PC-3 (cell line): Measurements from ENCODE around the gene FLT1. TPM values are rescaled to one million over a fixed set of nuclear protein-coding genes. Genes with fewer than 3 reads are reported as not detected.

Experiments used
- ATAC-seq: fragments of 200-7000 bp; cut with Tn5 transposase; 2 replicates; pipeline ENCODE4 v1.9.1; 2020; ENCODE audit warnings: mild to moderate bottlenecking, moderate library complexity
- BruUV-seq: library from RNA; stranded (reverse); fragments of 400-500 nt; replicated peaks from 2 replicates; lab custom pipeline; 2021; lab: Mats Ljungman, UMichigan
- CTCF ChIA-PET: fragments of 300-600 bp; sonication (Branson Sonifier 250); formaldehyde crosslinking; loops from one replicate; lab custom pipeline; 2022; ENCODE audit warnings: antibody characterized with exemption; lab: Charles Lee
- POLR2A ChIA-PET: fragments of 300-600 bp; sonication (Branson Sonifier 250); formaldehyde crosslinking; loops from one replicate; lab custom pipeline; 2022; ENCODE audit warnings: antibody characterized with exemption; ENCODE audit not compliant: unreplicated experiment; lab: Charles Lee
- DNase-seq: peaks from one replicate; pipeline ENCODE4 v3.0.0-alpha.2; 2015
- H2AFZ ChIP-seq: fragments of 300-600 bp; sonication (generic); 2 replicates; pipeline ENCODE4 v1.6.0; 2016; ENCODE audit warnings: antibody characterized with exemption, low read length
- H3F3A ChIP-seq: fragments of 300-600 bp; sonication (generic); one replicate; pipeline ENCODE4 v1.6.0; 2017; ENCODE audit warnings: antibody characterized with exemption, low read length, control low read depth, mild to moderate bottlenecking; ENCODE audit not compliant: unreplicated experiment
- H3K27ac ChIP-seq: fragments of 300-600 bp; sonication (generic); 2 replicates; pipeline ENCODE4 v1.5.1; 2016; ENCODE audit warnings: mild to moderate bottlenecking, low read length
- H3K27me3 ChIP-seq: fragments of 300-600 bp; sonication (generic); 2 replicates; pipeline ENCODE4 v1.6.1; 2016; ENCODE audit warnings: low read length, mixed read lengths
- H3K36me3 ChIP-seq: fragments of 300-600 bp; sonication (generic); 2 replicates; pipeline ENCODE4 v1.6.1; 2016; ENCODE audit warnings: low read depth, mixed run types, low read length, mixed read lengths
- H3K4me1 ChIP-seq: fragments of 300-600 bp; sonication (generic); 2 replicates; pipeline ENCODE4 v1.5.1; 2016; ENCODE audit warnings: low read length; ENCODE audit not compliant: insufficient read depth
- H3K4me2 ChIP-seq: fragments of 300-600 bp; sonication (generic); 2 replicates; pipeline ENCODE4 v1.6.0; 2016; ENCODE audit warnings: low read length
- H3K4me3 ChIP-seq: fragments of 300-600 bp; sonication (generic); 2 replicates; pipeline ENCODE4 v1.5.1; 2016; ENCODE audit warnings: mild to moderate bottlenecking, low read length, mixed read lengths
- H3K79me2 ChIP-seq: fragments of 300-600 bp; sonication (generic); 2 replicates; pipeline ENCODE4 v1.6.1; 2017; ENCODE audit warnings: low read length, mixed read lengths
- H3K9ac ChIP-seq: fragments of 300-600 bp; sonication (generic); 2 replicates; pipeline ENCODE4 v1.6.0; 2016; ENCODE audit warnings: mild to moderate bottlenecking, low read length
- H3K9me2 ChIP-seq: fragments of 300-600 bp; sonication (generic); replicated peaks from 2 replicates; pipeline ENCODE4 v1.6.1; 2016; ENCODE audit warnings: mixed run types, low read length, mixed read lengths
- H3K9me3 ChIP-seq: fragments of 300-600 bp; sonication (generic); 2 replicates; pipeline ENCODE4 v1.6.1; 2016; ENCODE audit warnings: low read length, mixed read lengths
- H4K20me1 ChIP-seq: fragments of 300-600 bp; sonication (generic); 2 replicates; pipeline ENCODE4 v1.6.1; 2016; ENCODE audit warnings: low read length, mixed read lengths
- EZH2 ChIP-seq: fragments of 300-600 bp; sonication (generic); IDR thresholded peaks from one replicate; pipeline ENCODE4 v1.6.1; 2017; ENCODE audit warnings: antibody characterized with exemption, mild to moderate bottlenecking, low read length; ENCODE audit not compliant: unreplicated experiment
- EZH2phosphoT487 ChIP-seq: fragments of 300-600 bp; sonication (generic); IDR thresholded peaks from 2 replicates; pipeline ENCODE4 v1.6.1; 2018; ENCODE audit warnings: mild to moderate bottlenecking, antibody characterized with exemption, low read length, borderline replicate concordance
- intact Hi-C: fragments of 100-400 bp; cut with micrococcal nuclease; formaldehyde crosslinking; loops from 2 replicates; pipeline ENCODE4 v1.9.0; 2023
- total RNA-seq: library from RNA; depleted of rRNA; stranded (reverse); fragments of >200 nt; gene quantifications from 2 replicates; pipeline ENCODE4 v1.2.3, GENCODE V29; 2014
- TF ChIP-seq, protein P1 (sequence below): fragments of 300-600 bp; sonication (generic); conservative IDR thresholded peaks from 2 replicates; pipeline ENCODE4 v1.5.1; 2017; ENCODE audit warnings: antibody characterized with exemption, low read depth, mild to moderate bottlenecking, low read length

FLT1 gene
- total RNA-seq, 1 experiment from 2014 or later: 1.2 TPM

DNA sequence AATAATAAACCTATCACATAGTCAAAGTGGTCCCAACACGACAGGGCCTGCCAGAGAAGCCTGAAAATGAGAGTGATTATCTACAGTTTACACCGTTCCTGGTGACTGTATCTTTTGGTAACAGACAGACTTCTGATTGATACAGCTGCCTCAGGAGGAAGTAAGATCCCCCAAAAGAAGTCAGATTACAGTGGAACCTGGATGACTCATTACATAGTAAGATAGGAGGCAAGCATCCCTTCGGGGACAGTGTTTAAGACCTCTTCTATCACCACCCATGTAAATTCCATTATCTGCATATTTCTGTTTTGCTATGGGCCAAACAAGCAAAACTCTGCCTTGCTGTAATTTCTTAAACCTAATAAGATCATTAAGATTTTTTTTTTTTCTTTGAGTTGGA, 44.0 kb upstream of the FLT1 start:
- no peak overlapping the region for H3K9ac ChIP-seq
- H2AFZ ChIP-seq: no peak overlapping the region
- H3F3A ChIP-seq: no peaks in the 10 kb centered on the region
- ATAC-seq (no peak), DNase-seq (no peak)
- BruUV-seq: no TSS peak
- no peaks in the 10 kb centered on the region for H3K36me3 ChIP-seq
- no peaks in the 10 kb centered on the region for H3K9me3 ChIP-seq
- POLR2A ChIA-PET: no interaction called here
- CTCF ChIA-PET: no interaction called here
- intact Hi-C loops: no loop called here
- H4K20me1 ChIP-seq: no peaks in the 10 kb centered on the region
- H3K27me3 ChIP-seq: peaks cover 16% of the 10 kb centered on the region
- no peaks in the 10 kb centered on the region for H3K9me2 ChIP-seq
- H3K4me1 ChIP-seq: no peaks in the 10 kb centered on the region
- H3K79me2 ChIP-seq: no peaks in the 10 kb centered on the region
- H3K4me3 ChIP-seq: no peak overlapping the region
- TF ChIP-seq, protein P1, sequence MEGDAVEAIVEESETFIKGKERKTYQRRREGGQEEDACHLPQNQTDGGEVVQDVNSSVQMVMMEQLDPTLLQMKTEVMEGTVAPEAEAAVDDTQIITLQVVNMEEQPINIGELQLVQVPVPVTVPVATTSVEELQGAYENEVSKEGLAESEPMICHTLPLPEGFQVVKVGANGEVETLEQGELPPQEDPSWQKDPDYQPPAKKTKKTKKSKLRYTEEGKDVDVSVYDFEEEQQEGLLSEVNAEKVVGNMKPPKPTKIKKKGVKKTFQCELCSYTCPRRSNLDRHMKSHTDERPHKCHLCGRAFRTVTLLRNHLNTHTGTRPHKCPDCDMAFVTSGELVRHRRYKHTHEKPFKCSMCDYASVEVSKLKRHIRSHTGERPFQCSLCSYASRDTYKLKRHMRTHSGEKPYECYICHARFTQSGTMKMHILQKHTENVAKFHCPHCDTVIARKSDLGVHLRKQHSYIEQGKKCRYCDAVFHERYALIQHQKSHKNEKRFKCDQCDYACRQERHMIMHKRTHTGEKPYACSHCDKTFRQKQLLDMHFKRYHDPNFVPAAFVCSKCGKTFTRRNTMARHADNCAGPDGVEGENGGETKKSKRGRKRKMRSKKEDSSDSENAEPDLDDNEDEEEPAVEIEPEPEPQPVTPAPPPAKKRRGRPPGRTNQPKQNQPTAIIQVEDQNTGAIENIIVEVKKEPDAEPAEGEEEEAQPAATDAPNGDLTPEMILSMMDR: no peak
- TF ChIP-seq EZH2 (no peak), EZH2phosphoT487 (no peak)
- no peak overlapping the region for H3K27ac ChIP-seq
- no peak overlapping the region for H3K4me2 ChIP-seq

DNA sequence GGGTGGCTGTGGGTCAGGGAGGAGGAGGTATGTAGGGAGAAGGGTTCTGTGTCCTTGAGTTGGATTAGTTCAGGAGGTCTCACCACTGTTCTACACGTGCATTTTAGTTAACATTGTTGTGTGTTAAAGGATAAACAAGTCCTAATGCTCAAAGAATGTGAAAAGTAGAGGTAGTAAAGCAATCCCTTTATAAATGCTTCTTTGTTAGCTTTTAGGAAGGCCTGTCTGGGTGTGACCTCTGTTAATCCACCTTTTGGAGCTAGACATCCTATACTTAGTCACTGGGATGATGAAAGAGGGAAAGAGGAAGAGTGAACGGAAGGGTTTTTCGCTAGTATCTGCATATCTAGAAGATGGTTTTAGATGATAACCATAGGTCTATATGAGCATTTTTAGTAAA, 42.2 kb upstream of the FLT1 start:
- POLR2A ChIA-PET: no interaction called here
- Histone ChIP-seq H3K4me3 (no peak overlapping the region), H3K9ac (no peak overlapping the region), H2AFZ (no peak overlapping the region), H3K36me3 (no peaks in the 10 kb centered on the region), H3K9me3 (no peaks in the 10 kb centered on the region), H3K9me2 (no peaks in the 10 kb centered on the region), H3K4me2 (no peak overlapping the region), H3F3A (no peaks in the 10 kb centered on the region), H3K27me3 (peaks cover 18% of the 10 kb centered on the region), H4K20me1 (no peaks in the 10 kb centered on the region), H3K79me2 (no peaks in the 10 kb centered on the region), H3K27ac (no peak overlapping the region), H3K4me1 (no peaks in the 10 kb centered on the region)
- DNase-seq: no peak
- BruUV-seq: no TSS peak
- intact Hi-C loops: no loop called here
- CTCF ChIA-PET: no interaction called here
- ATAC-seq: no peak
- TF ChIP-seq EZH2phosphoT487 (no peak), EZH2 (no peak)
- TF ChIP-seq, protein P1: no peak

DNA sequence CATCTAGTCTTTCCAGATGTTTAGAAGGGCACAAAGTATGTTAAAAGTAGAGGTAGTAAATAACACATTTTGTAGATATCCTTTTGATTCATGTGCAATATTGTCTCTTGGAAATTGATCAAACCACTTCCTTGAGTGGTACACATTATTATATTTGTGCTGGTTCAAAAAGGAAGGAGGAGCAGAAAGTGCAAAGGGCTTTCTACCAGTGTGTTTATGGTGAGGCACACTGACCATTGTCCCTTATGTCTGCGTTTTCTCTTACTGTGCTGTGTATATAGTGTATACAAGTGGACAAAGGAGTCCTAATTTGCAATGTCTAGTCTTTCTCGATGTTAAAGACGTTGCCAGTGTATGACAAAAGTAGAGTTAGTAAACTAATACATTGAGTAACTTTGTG, 41.4 kb upstream of the FLT1 start:
- Histone ChIP-seq H3K79me2 (no peaks in the 10 kb centered on the region), H3K4me3 (no peak overlapping the region), H3K9me2 (no peaks in the 10 kb centered on the region), H3K4me1 (no peaks in the 10 kb centered on the region), H3K9ac (no peak overlapping the region), H2AFZ (no peak overlapping the region), H3K27ac (no peak overlapping the region), H4K20me1 (no peaks in the 10 kb centered on the region), H3K27me3 (peaks cover 24% of the 10 kb centered on the region), H3K4me2 (no peak overlapping the region), H3K9me3 (no peaks in the 10 kb centered on the region), H3F3A (no peaks in the 10 kb centered on the region), H3K36me3 (no peaks in the 10 kb centered on the region)
- ATAC-seq: no peak
- DNase-seq: no peak
- intact Hi-C loops: no loop called here
- no peak for TF ChIP-seq EZH2phosphoT487
- no peak for TF ChIP-seq EZH2
- TF ChIP-seq, protein P1: no peak
- BruUV-seq: no TSS peak
- ChIA-PET CTCF (no interaction called here), POLR2A (no interaction called here)
